GM21381 (cell line): Measurements from ENCODE around the gene CHST9.
"Not testable (repeated sequence)": the region's sequence is repeated elsewhere in the genome, so short reads cannot be mapped to it uniquely, and the experiment has no call there.

Experiments used
- ATAC-seq: cut with Tn5 transposase; IDR thresholded peaks from one replicate; pipeline ENCODE4 v1.9.1; 2021; ENCODE audit warnings: mild to moderate bottlenecking, moderate library complexity; ENCODE audit not compliant: unreplicated experiment

Gene CHST9, protein sequence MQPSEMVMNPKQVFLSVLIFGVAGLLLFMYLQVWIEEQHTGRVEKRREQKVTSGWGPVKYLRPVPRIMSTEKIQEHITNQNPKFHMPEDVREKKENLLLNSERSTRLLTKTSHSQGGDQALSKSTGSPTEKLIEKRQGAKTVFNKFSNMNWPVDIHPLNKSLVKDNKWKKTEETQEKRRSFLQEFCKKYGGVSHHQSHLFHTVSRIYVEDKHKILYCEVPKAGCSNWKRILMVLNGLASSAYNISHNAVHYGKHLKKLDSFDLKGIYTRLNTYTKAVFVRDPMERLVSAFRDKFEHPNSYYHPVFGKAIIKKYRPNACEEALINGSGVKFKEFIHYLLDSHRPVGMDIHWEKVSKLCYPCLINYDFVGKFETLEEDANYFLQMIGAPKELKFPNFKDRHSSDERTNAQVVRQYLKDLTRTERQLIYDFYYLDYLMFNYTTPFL

DNA sequence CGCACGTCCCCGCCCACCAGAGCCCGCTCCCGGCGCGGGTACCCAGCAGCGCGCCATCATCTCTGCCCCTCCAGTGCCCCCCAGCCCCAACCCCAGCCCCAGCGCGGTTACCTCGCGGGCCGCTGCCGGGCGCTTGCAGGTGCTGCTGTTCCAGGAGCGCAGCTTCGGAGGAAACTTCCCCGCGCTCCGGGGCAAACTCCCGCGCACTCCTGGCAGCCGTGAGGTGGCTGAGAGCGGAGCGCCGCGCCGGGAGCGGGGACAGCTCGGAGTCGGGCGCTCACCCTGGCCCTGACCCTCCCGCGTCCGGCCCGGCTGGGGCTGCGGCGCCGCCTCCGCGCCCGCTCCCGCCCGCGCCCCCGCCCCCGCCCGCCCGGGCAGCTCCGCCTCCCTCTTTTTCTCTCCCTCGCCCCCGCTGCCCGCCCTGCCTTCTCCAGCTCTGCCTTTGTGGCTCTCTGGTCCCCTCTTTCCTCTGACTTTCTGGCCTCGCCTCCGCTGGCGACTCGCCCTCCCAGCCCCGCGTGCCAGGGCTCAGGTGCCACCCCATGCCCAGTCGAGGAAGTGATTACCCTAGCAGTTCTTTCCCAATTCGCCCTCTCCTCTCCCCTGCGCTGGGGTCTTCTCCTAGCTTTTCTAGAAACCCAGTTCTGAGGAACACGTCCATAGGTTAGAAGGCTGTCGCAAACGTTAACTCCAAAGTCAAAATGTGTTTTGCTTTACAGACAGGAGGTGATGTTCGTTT, at the start of gene CHST9:
Gene CHST9, minus strand, starts transcription at position 284 of the 739 bp plus-strand sequence. CDS start 42,499 bp downstream, outside the sequence.
- ATAC-seq = no peak

DNA sequence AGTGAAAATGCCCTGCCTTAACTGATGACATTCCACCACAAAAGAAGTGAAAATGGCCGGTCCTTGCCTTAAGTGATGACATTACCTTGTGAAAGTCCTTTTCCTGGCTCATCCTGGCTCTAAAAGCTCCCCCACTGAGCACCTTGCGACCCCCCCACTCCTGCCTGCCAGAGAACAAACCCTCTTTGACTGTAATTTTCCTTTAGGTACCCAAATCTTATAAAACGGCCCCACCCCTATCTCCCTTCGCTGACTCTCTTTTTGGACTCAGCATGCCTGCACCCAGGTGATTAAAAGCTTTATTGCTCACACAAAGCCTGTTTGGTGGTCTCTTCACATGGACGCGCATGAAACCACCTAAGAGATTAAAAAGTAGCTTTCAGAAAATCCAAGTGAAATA, 47.2 kb upstream of the CHST9 start:
- ATAC-seq = not testable (repeated sequence)

DNA sequence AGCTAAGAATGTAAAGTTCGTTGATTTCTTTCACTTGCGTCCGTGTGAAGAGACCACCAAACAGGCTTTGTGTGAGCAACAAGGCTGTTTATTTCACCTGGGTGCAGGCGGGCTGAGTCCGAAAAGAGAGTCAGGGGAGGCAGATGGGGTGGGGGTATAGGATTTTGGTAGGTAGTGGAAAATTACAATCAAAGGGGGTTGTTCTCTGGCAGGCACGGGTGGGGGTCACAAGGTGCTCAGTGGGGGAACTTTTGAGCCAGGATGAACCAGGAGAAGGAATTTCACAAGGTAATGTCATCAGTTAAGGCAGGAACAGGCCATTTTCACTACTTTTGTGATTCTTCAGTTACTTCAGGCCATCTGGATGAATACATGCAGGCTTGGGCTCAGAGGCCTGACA, 46.6 kb upstream of the CHST9 start:
- not testable (repeated sequence) for ATAC-seq

GRCh38 chr18:27231221-27231620, 46.1 kb upstream of the CHST9 start:
- ATAC-seq = not testable (repeated sequence)

DNA sequence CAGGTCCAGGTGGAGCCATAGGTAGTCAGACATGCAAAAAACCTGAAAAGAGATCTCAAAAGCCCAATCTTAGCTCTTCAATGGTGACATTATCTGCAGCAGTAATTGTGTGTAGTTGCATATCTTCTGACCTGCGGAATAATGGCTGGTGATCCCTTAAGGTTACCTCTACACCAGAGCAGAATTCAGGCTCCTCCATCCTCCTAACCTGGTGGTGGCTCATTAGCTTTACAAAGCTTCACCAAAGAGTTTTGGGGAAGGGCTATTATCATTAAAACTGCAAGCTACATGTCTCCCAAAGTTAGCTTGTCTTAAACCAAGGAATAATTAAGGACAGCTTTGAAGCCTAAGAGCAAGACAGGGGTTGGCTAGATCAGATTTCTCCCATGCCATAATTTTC, 42.6 kb upstream of the CHST9 start:
- ATAC-seq = no peak

DNA sequence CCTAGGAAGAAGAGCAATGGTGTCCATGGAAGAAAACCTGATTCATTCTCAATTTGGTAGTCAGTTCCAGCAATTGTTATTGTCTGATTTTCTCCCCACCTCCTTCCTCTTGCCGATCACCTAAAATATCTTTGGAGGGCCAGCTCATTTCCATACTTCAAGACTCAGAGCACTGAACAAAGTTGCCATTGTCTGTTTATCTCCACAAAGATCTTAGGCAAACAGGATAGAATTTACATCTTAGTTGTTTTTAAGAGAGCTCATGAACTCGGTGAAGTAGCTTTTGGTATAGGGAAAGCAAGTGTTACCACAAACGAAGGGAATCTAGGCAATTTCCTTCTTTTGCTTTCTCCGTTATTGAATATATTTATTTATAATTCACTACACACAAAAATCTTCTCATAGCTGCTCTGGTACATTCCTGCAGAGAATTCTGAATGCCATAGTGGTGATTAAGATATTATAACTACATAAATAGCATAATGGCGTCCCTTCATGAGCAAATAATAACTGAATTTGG, 41.5 kb upstream of the CHST9 start:
- ATAC-seq = no peak

- no peak for ATAC-seq
Observed at GRCh38 chr18:27225947-27226481, 40.9 kb upstream of the CHST9 start.

- ATAC-seq = no peak
Observed at GRCh38 chr18:27223526-27224291, 38.6 kb upstream of the CHST9 start.

GRCh38 chr18:27214831-27215230, 29.7 kb upstream of the CHST9 start:
- no peak for ATAC-seq

DNA sequence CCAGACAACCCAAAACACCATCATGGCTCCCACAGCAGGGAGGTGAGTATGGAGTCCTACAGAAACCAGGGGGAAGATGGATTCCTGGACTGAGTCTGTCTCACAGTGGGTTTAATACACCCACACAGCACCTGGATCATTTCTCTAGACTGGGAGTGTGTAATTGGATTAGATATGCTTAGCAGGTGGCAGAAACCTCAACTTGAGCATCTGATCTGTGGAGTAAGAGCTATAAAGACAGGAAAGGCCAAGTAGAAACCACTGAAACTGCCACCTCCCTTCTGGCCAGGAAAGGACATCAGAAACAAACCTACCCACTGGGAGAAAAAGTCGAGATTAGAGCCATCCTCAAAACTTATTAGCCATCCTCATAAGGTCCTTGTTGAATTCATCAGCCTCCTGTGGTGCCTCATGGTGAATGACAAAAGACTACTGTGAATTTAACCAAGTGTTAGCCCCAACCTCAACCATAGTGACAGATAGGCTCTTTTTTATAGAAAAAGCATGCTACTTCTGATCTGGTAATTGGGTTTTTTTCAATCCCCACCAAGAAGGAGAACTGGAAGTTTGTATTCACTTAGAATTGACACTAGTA, 28.1 kb upstream of the CHST9 start:
- no peak for ATAC-seq

DNA sequence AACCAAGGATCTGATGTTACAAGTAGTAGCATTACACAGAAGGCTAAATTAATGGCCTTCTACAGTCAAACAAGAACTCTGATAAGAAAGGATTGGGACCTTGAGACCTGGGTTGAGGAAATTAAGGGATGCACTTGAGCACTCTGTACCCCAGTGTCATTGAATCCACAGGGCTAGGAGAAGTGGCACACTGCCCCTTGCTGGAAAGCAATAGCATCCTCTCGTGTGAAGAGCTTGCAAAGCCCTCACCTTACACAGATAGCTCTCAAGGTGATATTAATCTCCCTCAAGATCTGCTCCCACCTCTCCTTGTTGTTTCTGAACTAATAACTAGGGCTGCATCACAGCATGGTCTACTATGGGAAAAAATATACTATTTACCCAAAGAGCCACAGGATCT, 26.5 kb upstream of the CHST9 start:
- no peak for ATAC-seq

- no peak for ATAC-seq
Observed at GRCh38 chr18:27206411-27206810, 21.3 kb upstream of the CHST9 start.

DNA sequence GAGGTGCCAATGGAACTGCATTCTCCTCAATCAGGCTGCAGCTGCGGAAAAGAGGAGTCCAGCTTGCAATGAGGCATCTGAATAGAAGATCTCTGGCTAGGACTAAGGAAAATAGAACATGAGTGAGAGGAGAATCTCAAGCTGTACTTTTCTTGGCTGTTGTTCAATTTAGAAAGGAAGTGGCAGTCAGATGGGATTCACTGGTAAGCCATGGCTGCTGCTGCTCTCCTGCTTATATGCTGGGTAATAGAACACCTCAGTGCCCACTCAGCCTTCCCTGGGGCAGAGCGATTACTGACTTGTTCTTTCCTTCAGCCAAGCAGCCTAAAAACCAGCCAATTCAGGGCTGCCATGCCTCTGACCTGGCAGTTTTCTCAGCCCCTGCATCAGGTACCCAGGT, 17.6 kb upstream of the CHST9 start:
- no peak for ATAC-seq

DNA sequence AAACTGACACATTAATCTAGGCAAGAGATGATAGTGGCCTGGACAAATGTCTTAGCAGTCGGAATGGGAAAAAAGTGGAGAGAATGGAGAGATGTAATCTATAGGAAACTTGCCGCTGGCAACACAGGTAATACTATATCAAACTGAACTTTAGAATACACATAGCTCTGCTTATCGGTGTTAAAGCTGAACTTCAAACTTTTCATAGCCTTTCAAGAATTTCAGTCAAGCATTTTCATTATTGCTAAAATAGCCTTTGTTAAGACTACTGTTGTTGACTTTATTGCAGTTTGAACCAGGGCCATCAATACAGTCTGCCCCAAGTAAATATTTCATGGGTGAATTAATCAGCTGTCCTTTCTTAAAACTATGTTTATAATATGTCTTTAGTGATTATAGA, 12.9 kb upstream of the CHST9 start:
- no peak for ATAC-seq

DNA sequence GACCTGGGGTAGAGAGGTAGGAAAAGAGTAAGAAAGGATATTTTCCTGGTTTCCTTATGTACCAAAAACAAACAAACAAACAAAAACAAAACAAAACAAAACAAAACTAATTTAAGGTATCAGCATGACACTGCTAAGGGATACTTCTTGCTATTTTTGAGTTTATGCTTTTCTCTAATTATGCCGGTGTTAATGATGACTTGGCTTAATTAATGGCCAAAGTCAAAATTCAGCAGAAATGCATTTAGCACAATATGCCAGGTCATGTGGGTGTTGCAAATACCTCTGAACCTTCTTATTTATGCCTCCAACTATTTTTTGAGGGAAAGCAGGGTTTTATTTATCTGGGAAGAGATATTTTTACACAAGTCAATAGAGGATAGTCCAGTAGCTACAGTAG, 3.2 kb upstream of the CHST9 start:
- ATAC-seq = no peak

GRCh38 chr18:27185897-27186296, 789 bp upstream of the CHST9 start:
- ATAC-seq = no peak

GRCh38 chr18:27184115-27185024, 738 bp downstream of the CHST9 start:
- no peak for ATAC-seq

DNA sequence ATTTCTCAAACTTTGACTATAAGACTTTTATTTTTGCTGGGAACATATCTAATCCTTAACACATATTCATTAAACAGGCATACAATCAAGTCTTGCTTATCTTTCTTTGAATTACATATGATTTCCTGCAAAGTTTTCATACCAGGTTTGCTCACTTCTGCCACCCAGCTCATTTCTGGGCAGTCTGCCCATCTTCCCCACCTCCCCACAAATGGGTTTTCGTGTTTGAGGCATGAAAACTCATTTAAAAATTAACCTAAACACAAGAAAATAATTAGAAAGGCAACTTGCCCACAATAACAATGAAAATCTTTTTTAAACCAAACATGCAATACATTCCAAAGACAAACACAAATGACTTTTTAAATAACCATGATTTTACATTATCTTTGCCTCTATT, 3.4 kb downstream of the CHST9 start:
- ATAC-seq = no peak

DNA sequence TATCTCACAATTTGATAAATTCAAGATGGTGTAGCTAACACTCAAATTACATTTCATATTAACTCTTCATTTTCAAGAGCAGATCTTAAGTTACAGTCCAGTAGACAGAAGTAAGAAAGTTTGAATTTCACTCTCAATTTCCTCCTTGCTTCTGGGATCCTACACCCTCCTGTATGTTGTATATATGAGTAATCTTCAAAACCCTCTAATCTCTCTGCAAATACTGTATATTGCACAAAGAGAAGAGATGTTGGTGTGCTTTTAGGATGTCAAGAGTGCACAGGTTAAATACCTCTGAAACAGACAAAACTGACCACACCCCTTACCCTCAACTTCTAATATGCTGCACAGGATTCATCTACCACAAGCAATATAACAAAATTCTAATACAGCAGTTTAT, 6.7 kb downstream of the CHST9 start:
- no peak for ATAC-seq

DNA sequence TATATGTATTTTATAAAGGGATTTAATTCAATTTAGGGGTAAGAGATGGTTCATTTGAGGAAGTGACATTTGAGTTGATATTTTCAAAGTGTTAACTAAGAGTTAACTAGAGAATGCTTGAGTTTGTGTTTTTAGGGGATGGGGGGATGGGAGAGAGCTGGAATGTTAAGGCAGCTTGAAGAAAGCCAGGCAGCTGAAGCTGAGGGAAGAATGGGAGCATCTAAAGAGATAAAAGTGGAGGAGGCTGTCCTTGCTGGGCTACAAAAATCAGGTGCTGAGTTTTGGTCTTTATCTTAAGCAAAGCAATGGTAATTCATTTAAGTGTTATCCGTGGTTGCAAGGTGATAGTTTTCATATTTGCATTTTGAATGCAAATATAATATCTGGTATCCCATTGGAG, 9.2 kb downstream of the CHST9 start:
- no peak for ATAC-seq
